ENCODE data around the gene ZBTB26.

DNA sequence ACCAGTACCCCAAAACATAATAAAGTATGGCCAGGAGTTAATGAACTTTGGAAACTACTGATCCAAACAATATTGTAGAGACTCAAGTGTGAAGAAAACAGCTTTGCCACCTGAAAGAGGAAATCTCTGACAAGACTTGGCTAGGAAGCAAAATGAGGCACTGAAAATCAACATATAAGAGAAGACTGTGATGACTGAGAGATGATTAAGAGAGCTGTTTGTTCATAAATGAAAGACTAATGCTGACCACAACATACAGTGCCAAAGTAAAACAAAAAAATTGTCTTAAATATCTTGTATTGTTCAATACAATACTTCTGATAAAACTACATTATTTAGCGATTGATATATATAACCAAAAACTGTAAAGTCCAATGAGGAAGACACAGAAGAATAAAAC, 33.3 kb downstream of the ZBTB26 start:
- no peak for TF ChIP-seq GATA1 (IDR thresholded peaks at IDR 0.05; ENCODE audit: low read depth, low read length)
- TF ChIP-seq POLR2A (IDR thresholded peaks at IDR 0.05; ENCODE audit: low read length), result no peak
